ENCODE results near the gene ODC1.

Gene ODC1

DNA sequence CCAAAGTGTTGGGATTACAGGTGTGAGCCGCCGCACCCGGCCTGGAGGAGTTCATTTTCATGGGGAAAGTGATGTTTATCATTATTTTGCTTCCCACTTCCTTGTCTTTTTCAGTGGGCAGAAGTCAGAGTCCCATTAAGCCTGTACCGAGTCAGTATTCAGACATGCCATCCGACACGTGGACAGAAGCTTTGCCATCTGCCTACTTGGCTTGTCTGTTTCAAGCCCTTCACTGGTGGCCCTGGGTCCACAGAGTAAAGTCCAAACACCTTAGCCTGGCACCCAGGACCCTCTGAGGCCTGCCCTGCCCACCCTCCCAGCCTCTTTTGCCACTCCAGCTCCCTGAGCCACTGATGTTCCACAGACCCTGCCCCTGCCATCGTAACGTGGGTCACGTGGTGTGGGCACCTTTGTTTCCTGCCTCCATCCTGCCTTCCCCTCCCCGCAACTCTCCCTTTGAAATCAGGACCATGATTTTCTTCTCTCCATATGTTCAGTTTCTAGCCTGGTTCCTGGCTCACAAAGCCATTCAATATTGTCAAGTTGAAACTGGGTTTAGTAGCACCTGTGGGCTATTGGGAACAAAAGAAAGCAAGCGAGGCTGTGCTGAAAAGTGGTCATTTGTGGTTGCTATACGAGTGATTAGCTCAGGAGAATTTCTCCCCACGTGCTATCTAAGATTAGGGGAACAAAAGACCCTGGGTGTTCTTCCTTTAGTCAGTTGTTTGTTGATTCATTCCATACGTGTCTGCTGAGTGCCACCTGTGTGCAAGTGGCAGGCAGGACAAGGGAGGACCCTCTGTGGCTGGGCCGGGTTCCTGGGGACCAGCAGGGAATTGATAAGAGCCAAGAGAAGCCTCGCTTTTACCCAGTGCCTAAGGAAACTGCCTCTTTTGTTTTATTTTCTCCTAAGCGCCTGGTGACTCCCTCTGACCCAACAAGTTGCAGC is 5.1 kb upstream of the ODC1 start:
- no peak for DNase-seq (ENCODE audit: low read depth)

DNA sequence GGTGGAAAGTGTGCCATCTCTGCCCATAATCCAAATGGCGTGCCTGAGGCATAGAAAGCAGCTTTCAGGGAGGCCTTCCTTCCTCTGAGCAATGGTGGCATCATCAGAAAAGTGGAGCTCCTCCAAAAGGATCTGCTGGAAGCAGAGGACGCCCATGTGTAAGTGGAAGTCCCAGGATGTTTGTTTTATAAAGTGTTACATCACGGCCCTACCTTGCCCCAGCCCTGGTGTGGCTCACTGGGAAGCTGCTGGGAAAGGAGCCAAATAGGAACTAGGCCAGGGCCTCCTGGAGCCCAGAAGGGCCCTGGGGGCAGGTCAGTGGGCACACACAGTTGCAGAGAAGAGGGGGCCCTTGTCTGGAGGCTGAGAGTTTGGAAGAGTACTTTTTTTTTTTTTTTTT is 4.2 kb upstream of the ODC1 start:
- TF ChIP-seq, protein P1, sequence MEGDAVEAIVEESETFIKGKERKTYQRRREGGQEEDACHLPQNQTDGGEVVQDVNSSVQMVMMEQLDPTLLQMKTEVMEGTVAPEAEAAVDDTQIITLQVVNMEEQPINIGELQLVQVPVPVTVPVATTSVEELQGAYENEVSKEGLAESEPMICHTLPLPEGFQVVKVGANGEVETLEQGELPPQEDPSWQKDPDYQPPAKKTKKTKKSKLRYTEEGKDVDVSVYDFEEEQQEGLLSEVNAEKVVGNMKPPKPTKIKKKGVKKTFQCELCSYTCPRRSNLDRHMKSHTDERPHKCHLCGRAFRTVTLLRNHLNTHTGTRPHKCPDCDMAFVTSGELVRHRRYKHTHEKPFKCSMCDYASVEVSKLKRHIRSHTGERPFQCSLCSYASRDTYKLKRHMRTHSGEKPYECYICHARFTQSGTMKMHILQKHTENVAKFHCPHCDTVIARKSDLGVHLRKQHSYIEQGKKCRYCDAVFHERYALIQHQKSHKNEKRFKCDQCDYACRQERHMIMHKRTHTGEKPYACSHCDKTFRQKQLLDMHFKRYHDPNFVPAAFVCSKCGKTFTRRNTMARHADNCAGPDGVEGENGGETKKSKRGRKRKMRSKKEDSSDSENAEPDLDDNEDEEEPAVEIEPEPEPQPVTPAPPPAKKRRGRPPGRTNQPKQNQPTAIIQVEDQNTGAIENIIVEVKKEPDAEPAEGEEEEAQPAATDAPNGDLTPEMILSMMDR (IDR thresholded peaks at IDR 0.05; ENCODE audit: control insufficient read depth, extremely low read depth, insufficient read depth), result no peak
- H3K4me3 ChIP-seq (ENCODE audit: low read depth, low read length), result no peak overlapping the region
- DNase-seq (ENCODE audit: low read depth), result peak; percentile 89

More for the DNA sequence above, 5.1 kb upstream of the ODC1 start:
- TF ChIP-seq, protein P1 (IDR thresholded peaks at IDR 0.05; ENCODE audit: control insufficient read depth, extremely low read depth, insufficient read depth), result no peak
- H3K4me3 ChIP-seq (ENCODE audit: low read depth, low read length), result no peak overlapping the region

DNA sequence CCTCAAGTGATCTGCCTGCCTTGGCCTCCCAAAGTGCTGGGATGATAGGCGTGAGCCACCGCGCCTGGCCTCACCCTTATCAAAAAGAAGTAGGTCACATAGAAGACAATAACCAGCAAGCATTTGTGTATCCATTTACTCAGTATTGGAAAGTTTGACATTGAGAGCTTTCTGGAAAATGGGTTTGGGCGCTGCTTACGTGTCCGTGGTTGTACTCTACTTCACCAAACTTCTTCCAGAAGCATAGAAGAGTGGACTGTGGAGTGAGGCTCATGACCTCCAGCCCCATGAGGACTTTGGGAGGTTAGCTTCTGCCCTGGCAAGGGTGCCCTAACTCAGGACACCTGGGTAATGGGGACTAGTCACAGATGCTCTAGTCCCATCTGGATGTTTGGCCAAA is 3.7 kb upstream of the ODC1 start:
- TF ChIP-seq, protein P1 (IDR thresholded peaks at IDR 0.05; ENCODE audit: control insufficient read depth, extremely low read depth, insufficient read depth), result no peak
- H3K4me3 ChIP-seq (ENCODE audit: low read depth, low read length), result no peak overlapping the region
- no peak for DNase-seq (ENCODE audit: low read depth)

DNA sequence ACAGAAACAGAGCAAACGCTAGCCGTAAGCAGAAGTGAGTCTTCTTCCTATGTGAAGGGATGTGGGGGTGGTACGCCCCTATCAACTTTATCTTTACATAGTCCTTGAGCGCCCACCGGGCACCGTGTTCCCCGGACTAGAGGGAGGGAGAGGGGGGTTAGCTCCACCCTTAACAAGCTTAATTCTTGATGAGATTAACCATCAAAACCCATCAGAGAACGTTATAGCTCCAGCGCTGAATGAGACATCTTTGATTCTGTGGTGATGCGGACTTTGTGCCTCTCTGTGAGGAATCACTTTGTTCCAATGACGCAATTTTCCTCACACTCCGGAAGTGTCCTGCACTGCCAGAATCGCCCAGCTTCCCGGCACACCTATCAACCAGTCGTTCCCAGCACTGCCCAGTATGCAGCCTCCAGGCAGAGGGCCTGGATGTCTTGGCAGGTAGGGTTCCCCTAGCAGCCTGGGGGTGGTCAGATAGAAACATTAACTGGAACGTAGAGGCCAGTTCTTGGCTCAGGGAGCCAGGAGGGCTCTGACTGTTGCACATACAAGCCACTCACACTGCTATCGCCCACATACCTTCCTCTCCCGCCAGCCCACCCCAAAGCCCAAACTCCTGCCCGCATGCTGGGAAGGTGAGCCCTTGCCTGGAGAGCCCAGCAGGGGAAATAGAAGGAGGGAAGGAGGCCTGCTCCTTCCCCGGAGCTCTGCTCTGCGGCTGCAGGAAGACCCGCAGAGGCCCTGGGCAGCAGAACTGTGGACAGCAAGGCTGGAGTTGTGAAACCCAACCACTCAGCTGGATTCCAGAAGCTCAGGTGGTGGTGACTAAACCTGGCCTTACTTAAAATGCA is 1.9 kb upstream of the ODC1 start:
- no peak for DNase-seq (ENCODE audit: low read depth)
- TF ChIP-seq, protein P1 (IDR thresholded peaks at IDR 0.05; ENCODE audit: control insufficient read depth, extremely low read depth, insufficient read depth), result no peak
- H3K4me3 ChIP-seq (ENCODE audit: low read depth, low read length), result no peak overlapping the region

DNA sequence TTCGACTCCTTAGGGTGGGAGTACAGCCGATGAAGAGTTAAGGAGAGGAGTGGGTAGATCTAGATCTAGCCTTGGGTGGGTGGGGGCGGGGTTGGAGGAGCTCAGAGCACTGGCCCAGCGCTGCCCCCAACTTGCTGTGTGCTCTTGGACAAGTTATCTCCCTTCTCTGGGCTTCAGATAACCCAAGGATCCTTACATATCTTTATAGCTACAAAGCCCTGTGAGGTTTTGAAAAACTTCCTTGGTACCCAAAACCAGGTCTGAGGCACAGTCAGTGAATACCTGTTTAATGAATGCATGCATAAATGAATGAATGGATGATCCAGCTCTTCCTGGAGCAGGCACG is 1.3 kb upstream of the ODC1 start:
- no peak for DNase-seq (ENCODE audit: low read depth)

More for the DNA sequence above, 1.3 kb upstream of the ODC1 start:
- TF ChIP-seq, protein P1 (IDR thresholded peaks at IDR 0.05; ENCODE audit: control insufficient read depth, extremely low read depth, insufficient read depth), result no peak
- peak overlapping the region; percentile 52; the same call in 1 of the 2 replicates for H3K4me3 ChIP-seq (ENCODE audit: low read depth, low read length)
